ENCODE measurements around the gene SOX30.
"Not testable (repeated sequence)": the region's sequence is repeated elsewhere in the genome, so short reads cannot be mapped to it uniquely, and the experiment has no call there.

The SOX30 gene

GRCh38 chr5:157680239-157680638 is 28.0 kb upstream of the SOX30 start:
- no peaks in the 10 kb centered on the region for H3K27me3 ChIP-seq (ENCODE audit: control insufficient read depth in 2 of 2, insufficient read depth in 2 of 2, low read length in 2 of 2)
- H3K27ac ChIP-seq (ENCODE audit: low read depth in 2 of 2, low read length in 2 of 2): no peak overlapping the region
- no peaks in the 10 kb centered on the region for H3K9me3 ChIP-seq (ENCODE audit: control insufficient read depth in 2 of 2, low read length in 2 of 2)
- H3K4me3 ChIP-seq (ENCODE audit: low read length in 2 of 2): no peak overlapping the region
- H3K9ac ChIP-seq (ENCODE audit: low read depth in 1 of 2, low read length in 2 of 2): no peak overlapping the region
- H3K4me1 ChIP-seq (ENCODE audit: control insufficient read depth in 2 of 2, insufficient read depth in 2 of 2, low read length in 2 of 2): no peaks in the 10 kb centered on the region
- H3K36me3 ChIP-seq (ENCODE audit: control insufficient read depth in 2 of 2, insufficient read depth in 2 of 2, low read length in 2 of 2): no peaks in the 10 kb centered on the region

- no peaks in the 10 kb centered on the region for H3K27me3 ChIP-seq (ENCODE audit: control insufficient read depth in 2 of 2, insufficient read depth in 2 of 2, low read length in 2 of 2)
- no peaks in the 10 kb centered on the region for H3K36me3 ChIP-seq (ENCODE audit: control insufficient read depth in 2 of 2, insufficient read depth in 2 of 2, low read length in 2 of 2)
- no peak overlapping the region for H3K9ac ChIP-seq (ENCODE audit: low read depth in 1 of 2, low read length in 2 of 2)
- H3K4me3 ChIP-seq (ENCODE audit: low read length in 2 of 2): no peak overlapping the region
- H3K9me3 ChIP-seq (ENCODE audit: control insufficient read depth in 2 of 2, low read length in 2 of 2): no peaks in the 10 kb centered on the region
- no peaks in the 10 kb centered on the region for H3K4me1 ChIP-seq (ENCODE audit: control insufficient read depth in 2 of 2, insufficient read depth in 2 of 2, low read length in 2 of 2)
- H3K27ac ChIP-seq (ENCODE audit: low read depth in 2 of 2, low read length in 2 of 2): no peak overlapping the region
Measured at GRCh38 chr5:157679801-157680200, 27.6 kb upstream of the SOX30 start.

DNA sequence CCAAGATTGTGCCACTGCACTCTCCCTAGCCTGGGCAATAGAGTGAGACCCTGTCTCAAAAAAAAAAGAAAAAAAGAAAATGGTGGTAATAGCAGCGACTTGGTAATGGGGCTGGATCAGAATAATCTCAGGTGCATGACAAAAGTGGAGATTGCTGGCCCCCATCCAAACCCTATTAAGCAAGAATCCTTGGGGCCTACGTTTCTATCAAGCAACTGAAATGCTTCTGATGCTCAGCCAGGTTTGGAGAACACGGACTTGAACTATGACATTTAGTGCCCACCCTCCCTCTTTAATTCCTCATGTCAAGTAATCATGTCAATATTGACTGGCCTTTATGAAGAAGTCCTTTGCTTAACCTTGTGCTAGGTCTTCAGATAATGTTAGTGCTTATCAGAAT is 25.7 kb upstream of the SOX30 start:
- Histone ChIP-seq H3K4me3 (ENCODE audit: low read length in 2 of 2) (no peak overlapping the region), H3K4me1 (ENCODE audit: control insufficient read depth in 2 of 2, insufficient read depth in 2 of 2, low read length in 2 of 2) (no peaks in the 10 kb centered on the region)

GRCh38 chr5:157674351-157674750 is 22.1 kb upstream of the SOX30 start:
- not testable (repeated sequence) for H3K27ac ChIP-seq (ENCODE audit: low read depth in 2 of 2, low read length in 2 of 2); H3K27me3 ChIP-seq (ENCODE audit: control insufficient read depth in 2 of 2, insufficient read depth in 2 of 2, low read length in 2 of 2); H3K9me3 ChIP-seq (ENCODE audit: control insufficient read depth in 2 of 2, low read length in 2 of 2); H3K36me3 ChIP-seq (ENCODE audit: control insufficient read depth in 2 of 2, insufficient read depth in 2 of 2, low read length in 2 of 2); H3K4me3 ChIP-seq (ENCODE audit: low read length in 2 of 2); H3K9ac ChIP-seq (ENCODE audit: low read depth in 1 of 2, low read length in 2 of 2)
- peaks cover 14 to 23% of the 10 kb centered on the region in 2 donors for H3K4me1 ChIP-seq (ENCODE audit: control insufficient read depth in 2 of 2, insufficient read depth in 2 of 2, low read length in 2 of 2)

More for the DNA sequence above, 25.7 kb upstream of the SOX30 start:
- Histone ChIP-seq H3K9me3 (ENCODE audit: control insufficient read depth in 2 of 2, low read length in 2 of 2) (no peaks in the 10 kb centered on the region), H3K27me3 (ENCODE audit: control insufficient read depth in 2 of 2, insufficient read depth in 2 of 2, low read length in 2 of 2) (no peaks in the 10 kb centered on the region), H3K27ac (ENCODE audit: low read depth in 2 of 2, low read length in 2 of 2) (no peak overlapping the region), H3K36me3 (ENCODE audit: control insufficient read depth in 2 of 2, insufficient read depth in 2 of 2, low read length in 2 of 2) (no peaks in the 10 kb centered on the region), H3K9ac (ENCODE audit: low read depth in 1 of 2, low read length in 2 of 2) (no peak overlapping the region)

GRCh38 chr5:157672976-157673375 is 20.7 kb upstream of the SOX30 start:
- Histone ChIP-seq H3K27ac (ENCODE audit: low read depth in 2 of 2, low read length in 2 of 2) (no peak overlapping the region), H3K9ac (ENCODE audit: low read depth in 1 of 2, low read length in 2 of 2) (no peak overlapping the region), H3K4me3 (ENCODE audit: low read length in 2 of 2) (no peak overlapping the region), H3K27me3 (ENCODE audit: control insufficient read depth in 2 of 2, insufficient read depth in 2 of 2, low read length in 2 of 2) (peaks cover 0 to 2% of the 10 kb centered on the region in 2 donors), H3K9me3 (ENCODE audit: control insufficient read depth in 2 of 2, low read length in 2 of 2) (no peaks in the 10 kb centered on the region), H3K4me1 (ENCODE audit: control insufficient read depth in 2 of 2, insufficient read depth in 2 of 2, low read length in 2 of 2) (peaks cover 14 to 23% of the 10 kb centered on the region in 2 donors), H3K36me3 (ENCODE audit: control insufficient read depth in 2 of 2, insufficient read depth in 2 of 2, low read length in 2 of 2) (no peaks in the 10 kb centered on the region)

DNA sequence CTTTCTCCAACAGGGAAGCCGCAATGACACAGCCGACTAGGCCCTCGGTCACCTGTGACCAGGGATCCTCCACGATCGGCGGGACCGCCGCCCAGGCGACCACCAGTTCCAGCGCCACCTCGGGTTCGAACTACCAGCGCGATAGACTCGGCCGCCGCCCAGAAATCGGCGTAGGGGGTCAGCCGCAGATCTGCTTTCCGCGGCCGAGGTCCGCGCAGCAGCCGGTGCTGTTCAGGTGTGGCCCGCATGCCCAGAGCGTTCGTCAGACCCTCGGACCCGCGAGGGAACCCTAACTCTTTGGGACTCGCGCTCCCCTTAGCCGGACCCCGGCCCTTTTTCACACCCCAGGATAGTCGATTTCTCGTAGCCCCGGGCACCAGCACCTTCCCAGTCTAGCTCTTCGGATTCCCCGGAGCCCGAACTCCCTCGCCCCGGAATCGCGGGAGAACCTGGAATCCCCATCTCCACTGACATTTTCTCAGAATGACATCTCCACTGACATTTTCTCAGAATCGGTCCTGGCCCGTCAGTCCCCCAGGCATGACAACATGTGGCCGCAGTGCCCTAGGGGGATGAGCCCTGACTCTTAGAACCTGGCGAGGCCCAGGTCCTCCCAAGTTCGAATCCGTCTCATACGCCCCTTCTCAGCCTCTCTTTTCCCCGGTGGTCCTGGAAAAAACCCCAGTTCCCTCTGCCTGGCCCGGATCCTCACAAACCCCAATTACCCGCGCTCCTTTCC is 19.5 kb upstream of the SOX30 start:
- Histone ChIP-seq H3K9ac (ENCODE audit: low read depth in 1 of 2, low read length in 2 of 2) (peak overlapping the region; percentile 85 to 97), H3K4me3 (ENCODE audit: low read length in 2 of 2) (peak overlapping the region; percentile 80 to 92), H3K27ac (ENCODE audit: low read depth in 2 of 2, low read length in 2 of 2) (peak overlapping the region; percentile 89 to 95), H3K4me1 (ENCODE audit: control insufficient read depth in 2 of 2, insufficient read depth in 2 of 2, low read length in 2 of 2) (peaks cover 14 to 23% of the 10 kb centered on the region in 2 donors), H3K9me3 (ENCODE audit: control insufficient read depth in 2 of 2, low read length in 2 of 2) (no peaks in the 10 kb centered on the region), H3K36me3 (ENCODE audit: control insufficient read depth in 2 of 2, insufficient read depth in 2 of 2, low read length in 2 of 2) (no peaks in the 10 kb centered on the region), H3K27me3 (ENCODE audit: control insufficient read depth in 2 of 2, insufficient read depth in 2 of 2, low read length in 2 of 2) (peaks cover 0 to 2% of the 10 kb centered on the region in 2 donors)

GRCh38 chr5:157670662-157671591 is 18.7 kb upstream of the SOX30 start, which contains the start of gene C5orf52:
Gene C5orf52 (plus strand): TSS chr5:157671533. CDS start chr5:157671615, 82 bp downstream.
- no peaks in the 10 kb centered on the region for H3K36me3 ChIP-seq (ENCODE audit: control insufficient read depth in 2 of 2, insufficient read depth in 2 of 2, low read length in 2 of 2)
- peaks cover 14 to 23% of the 10 kb centered on the region in 2 donors for H3K4me1 ChIP-seq (ENCODE audit: control insufficient read depth in 2 of 2, insufficient read depth in 2 of 2, low read length in 2 of 2)
- H3K27ac ChIP-seq (ENCODE audit: low read depth in 2 of 2, low read length in 2 of 2): peak within 1 kb of the TSS; percentile 89 to 95
- peak within 1 kb of the TSS; percentile 80 to 92 for H3K4me3 ChIP-seq (ENCODE audit: low read length in 2 of 2)
- no peaks in the 10 kb centered on the region for H3K9me3 ChIP-seq (ENCODE audit: control insufficient read depth in 2 of 2, low read length in 2 of 2)
- peak within 1 kb of the TSS; percentile 85 to 97 for H3K9ac ChIP-seq (ENCODE audit: low read depth in 1 of 2, low read length in 2 of 2)
- H3K27me3 ChIP-seq (ENCODE audit: control insufficient read depth in 2 of 2, insufficient read depth in 2 of 2, low read length in 2 of 2): peaks cover 0 to 2% of the 10 kb centered on the region in 2 donors

- peak overlapping the region; percentile 83 to 95 for H3K27ac ChIP-seq (ENCODE audit: low read depth in 2 of 2, low read length in 2 of 2)
- peak overlapping the region; percentile 85 to 97 for H3K9ac ChIP-seq (ENCODE audit: low read depth in 1 of 2, low read length in 2 of 2)
- no peaks in the 10 kb centered on the region for H3K36me3 ChIP-seq (ENCODE audit: control insufficient read depth in 2 of 2, insufficient read depth in 2 of 2, low read length in 2 of 2)
Measured at GRCh38 chr5:157669701-157670097, 17.5 kb upstream of the SOX30 start.

GRCh38 chr5:157668356-157668755 is 16.1 kb upstream of the SOX30 start:
- Histone ChIP-seq H3K9me3 (ENCODE audit: control insufficient read depth in 2 of 2, low read length in 2 of 2) (no peaks in the 10 kb centered on the region), H3K4me3 (ENCODE audit: low read length in 2 of 2) (no peak overlapping the region), H3K27me3 (ENCODE audit: control insufficient read depth in 2 of 2, insufficient read depth in 2 of 2, low read length in 2 of 2) (peaks cover 0 to 2% of the 10 kb centered on the region in 2 donors), H3K4me1 (ENCODE audit: control insufficient read depth in 2 of 2, insufficient read depth in 2 of 2, low read length in 2 of 2) (peaks cover 14 to 23% of the 10 kb centered on the region in 2 donors), H3K27ac (ENCODE audit: low read depth in 2 of 2, low read length in 2 of 2) (no peak overlapping the region), H3K9ac (ENCODE audit: low read depth in 1 of 2, low read length in 2 of 2) (no peak overlapping the region), H3K36me3 (ENCODE audit: control insufficient read depth in 2 of 2, insufficient read depth in 2 of 2, low read length in 2 of 2) (no peaks in the 10 kb centered on the region)

More at GRCh38 chr5:157669701-157670097, 17.5 kb upstream of the SOX30 start:
- Histone ChIP-seq H3K4me1 (ENCODE audit: control insufficient read depth in 2 of 2, insufficient read depth in 2 of 2, low read length in 2 of 2) (peaks cover 14 to 23% of the 10 kb centered on the region in 2 donors), H3K9me3 (ENCODE audit: control insufficient read depth in 2 of 2, low read length in 2 of 2) (no peaks in the 10 kb centered on the region), H3K27me3 (ENCODE audit: control insufficient read depth in 2 of 2, insufficient read depth in 2 of 2, low read length in 2 of 2) (peaks cover 0 to 2% of the 10 kb centered on the region in 2 donors), H3K4me3 (ENCODE audit: low read length in 2 of 2) (peak overlapping the region; percentile 80 to 92)

Data from mucosa of rectum (tissue), 2 donors.